H1 (cell line): ENCODE results near the gene SLC25A28. TPM values are rescaled to one million over a fixed set of nuclear protein-coding genes. Genes with fewer than 3 reads are reported as not detected.
A peak's percentile ranks its signal among the peaks of the same experiment; 100 is the strongest.

ENCODE experiments used
- CHD2 ChIP-seq: IDR thresholded peaks from 2 replicates; pipeline ENCODE4 v1.6.1; 2012; ENCODE audit warnings: low read length, improper control_type of control experiment
- CTBP2 ChIP-seq: IDR thresholded peaks from 2 replicates; pipeline ENCODE4 v1.7.0; 2011; ENCODE audit warnings: borderline replicate concordance, mild to moderate bottlenecking, moderate library complexity, mixed read lengths, low read length; ENCODE audit not compliant: insufficient read depth, insufficient read length
- E2F6 ChIP-seq: IDR thresholded peaks from 2 replicates; pipeline ENCODE4 v1.6.1; 2012; ENCODE audit warnings: inconsistent platforms
- JUN ChIP-seq: IDR thresholded peaks from 2 replicates; pipeline ENCODE4 v1.6.1; 2011; ENCODE audit warnings: low read depth, mild to moderate bottlenecking, improper control_type of control experiment, low read length
- MAFK ChIP-seq: IDR thresholded peaks from 2 replicates; pipeline ENCODE4 v1.6.1; 2012; ENCODE audit warnings: low read depth, mild to moderate bottlenecking, improper control_type of control experiment, low read length
- RNF2 ChIP-seq: fragments of 200-900, 300-1000 bp; sonication (generic); IDR thresholded peaks from 2 replicates; pipeline ENCODE4 v1.7.1; 2016; ENCODE audit warnings: borderline replicate concordance, low read depth, mild to moderate bottlenecking, antibody characterized with exemption, low read length; ENCODE audit not compliant: poor library complexity, severe bottlenecking; ENCODE audit errors: missing control alignments
- SIN3A ChIP-seq, 2 experiments: IDR thresholded peaks in 1 of 2; conservative IDR thresholded peaks in 1 of 2; 2 replicates each; pipeline ENCODE4 v1.6.1; 2011 to 2012; ENCODE audit warnings: low read length in 2 of 2, improper control_type of control experiment in 1 of 2, low read depth in 1 of 2, mild to moderate bottlenecking in 1 of 2
- SP2 ChIP-seq: IDR thresholded peaks from 2 replicates; pipeline ENCODE4 v1.6.1; 2012; ENCODE audit warnings: mild to moderate bottlenecking, low read length, inconsistent platforms
- TBP ChIP-seq: IDR thresholded peaks from 2 replicates; pipeline ENCODE4 v1.6.1; 2011; ENCODE audit warnings: low read depth, low read length, improper control_type of control experiment
- polyA plus RNA-seq, 7 experiments: library from polyadenylated mRNA; depleted of rRNA in 3 of 7; stranded (reverse) in 5 of 7; unstranded in 2 of 7; fragments of >200 nt in 5 of 7; fragments of 200-250 nt in 2 of 7; gene quantifications; 1 replicate in 5 of 7; 2 replicates in 1 of 7; 4 replicates in 1 of 7; pipeline versions ENCODE4 v1.2.1 to v1.2.3, GENCODE V29; 2011 to 2013; ENCODE audit warnings: missing spikeins in 2 of 7, mixed read lengths in 2 of 7
- total RNA-seq: library from RNA; stranded (reverse); fragmentation: NEBNext Ultra II Directional; extraction: Animal tissue kit (Norgen Biotek cat#: 25700); gene quantifications from 2 replicates; pipeline ENCODE4 v1.2.1, GENCODE V29; 2021

The SLC25A28 gene
- total and polyA plus RNA-seq, 2 of the 8 experiments (the other 6 are each of a cell fraction or from before 2014, with no cell fraction given), result 17.2 to 18.5 TPM

- TF ChIP-seq SP2 (no peak), TBP (no peak; the same call in 1 of the 2 replicates), E2F6 (peak; percentile 89), CTBP2 (no peak), CHD2 (peak; percentile 92), MAFK (no peak), SIN3A (conservative IDR thresholded peaks at IDR 0.05 in 1 of 2, IDR thresholded peaks at IDR 0.05 in 1 of 2; ENCODE audit: low read depth in 1 of 2, low read length in 2 of 2) (peak; percentile 84 to 88; a peak in 3 of 4 replicates), JUN (peak; percentile 42; the same call in 1 of the 2 replicates), RNF2 (no peak)
These were observed 643 bp upstream of the SLC25A28 start (continued) for GRCh38 chr10:99620711-99621453.
